Brain pericyte (primary cell): Measurements from ENCODE around the gene DIP2A.
"Not testable (repeated sequence)": the region's sequence is repeated elsewhere in the genome, so short reads cannot be mapped to it uniquely, and the experiment has no call there.

Experiments
- DNase-seq: peaks from one replicate; pipeline ENCODE4 v3.0.0-alpha.2; 2012; ENCODE audit warnings: low read depth, low spot score

DIP2A gene

DNA sequence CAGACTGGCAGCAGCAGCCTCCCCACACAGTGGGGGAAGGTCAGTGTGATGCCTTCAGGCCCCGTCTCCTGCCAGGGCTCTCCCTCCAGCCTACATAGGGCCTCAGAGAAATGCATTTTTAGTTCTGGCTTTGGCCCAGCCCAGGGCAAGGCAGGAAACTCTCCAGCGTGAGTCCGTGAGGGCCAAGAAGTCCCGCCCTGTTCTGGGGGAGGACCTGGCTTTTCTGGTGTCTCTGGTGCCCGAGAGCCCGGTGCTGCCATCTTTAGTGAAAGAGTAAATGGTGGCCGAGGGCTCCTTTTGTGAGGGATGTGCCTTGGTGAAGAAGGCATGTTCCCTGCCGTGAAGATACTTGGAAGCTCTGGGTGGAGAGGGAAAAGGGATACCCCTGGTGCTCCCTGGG lies 14.8 kb upstream of the DIP2A start:
- DNase-seq: no peak

DNA sequence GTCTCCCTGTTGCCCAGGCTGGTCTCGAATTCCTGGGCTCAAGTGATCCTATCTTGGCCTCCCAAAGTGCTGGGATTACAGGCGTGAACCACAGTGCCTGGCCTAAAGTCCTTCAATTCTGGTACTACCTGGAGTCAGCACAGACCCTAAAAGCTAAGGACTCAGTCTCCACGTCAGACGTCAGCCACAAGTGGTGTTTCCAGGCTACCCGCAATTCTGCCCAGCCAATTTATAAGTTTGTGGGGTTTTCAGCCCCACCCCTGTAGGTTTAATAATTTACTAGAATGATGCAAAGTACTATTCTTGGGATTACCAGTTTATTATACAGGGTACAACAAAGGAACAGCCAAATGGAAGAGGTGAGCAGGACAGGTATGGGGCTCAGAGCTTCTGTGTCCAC lies 10.6 kb upstream of the DIP2A start:
- no peak for DNase-seq

DNA sequence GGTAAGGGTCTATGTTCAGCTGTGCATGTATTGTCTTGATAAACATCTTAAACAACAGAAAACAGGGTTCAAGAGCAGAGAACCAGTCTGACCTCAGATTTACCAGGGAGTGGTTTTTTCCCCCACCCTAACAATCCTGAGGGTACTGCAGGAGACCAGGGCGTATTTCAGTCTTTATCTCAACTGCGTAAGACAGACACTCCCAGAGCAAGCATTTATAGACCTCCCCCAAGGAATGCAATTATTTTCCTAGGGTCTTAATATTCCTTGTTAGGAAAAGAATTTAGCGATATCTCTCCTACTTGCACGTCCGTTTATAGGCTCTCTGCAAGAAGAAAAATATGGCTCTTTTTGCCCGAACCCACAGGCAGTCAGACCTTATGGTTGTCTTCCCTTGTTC lies 9.8 kb upstream of the DIP2A start:
- not testable (repeated sequence) for DNase-seq

DNA sequence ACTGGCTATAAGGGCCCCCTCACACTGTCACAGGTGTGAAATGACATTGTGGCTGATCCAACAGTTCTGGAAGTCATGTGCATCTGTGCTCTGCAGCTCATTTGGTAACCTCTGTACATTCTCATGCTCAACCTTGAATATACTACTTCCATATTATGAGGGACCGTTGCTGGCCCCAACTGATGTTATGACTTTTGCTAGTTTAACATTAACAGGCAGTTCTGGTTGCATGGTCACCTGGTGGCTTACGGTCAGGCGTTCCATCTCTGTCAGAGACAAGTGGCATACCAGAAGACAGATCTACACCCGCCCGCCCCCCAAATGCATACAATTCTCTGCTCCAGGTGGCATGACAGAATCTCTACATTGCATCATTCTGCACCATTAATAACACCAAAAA lies 6.0 kb upstream of the DIP2A start:
- DNase-seq: no peak

DNA sequence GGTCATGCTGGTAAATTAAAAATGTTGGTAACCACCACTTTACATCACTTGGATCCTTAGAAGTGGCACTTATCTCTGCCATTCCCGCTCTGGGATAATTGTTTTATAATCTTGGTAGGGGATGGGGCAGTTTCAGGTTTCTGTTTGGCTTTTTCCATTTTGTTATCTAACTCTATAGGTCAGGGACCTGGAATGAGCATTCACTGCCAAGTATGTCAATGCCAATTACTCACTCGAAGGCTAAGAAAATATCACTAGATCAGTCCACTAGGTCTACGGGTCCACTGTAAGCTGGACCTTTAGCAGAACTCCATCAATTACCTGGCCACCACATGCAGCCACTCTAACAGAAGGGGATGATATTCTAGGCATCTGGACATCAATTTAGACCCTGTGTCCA lies 4.5 kb upstream of the DIP2A start:
- no peak for DNase-seq

DNA sequence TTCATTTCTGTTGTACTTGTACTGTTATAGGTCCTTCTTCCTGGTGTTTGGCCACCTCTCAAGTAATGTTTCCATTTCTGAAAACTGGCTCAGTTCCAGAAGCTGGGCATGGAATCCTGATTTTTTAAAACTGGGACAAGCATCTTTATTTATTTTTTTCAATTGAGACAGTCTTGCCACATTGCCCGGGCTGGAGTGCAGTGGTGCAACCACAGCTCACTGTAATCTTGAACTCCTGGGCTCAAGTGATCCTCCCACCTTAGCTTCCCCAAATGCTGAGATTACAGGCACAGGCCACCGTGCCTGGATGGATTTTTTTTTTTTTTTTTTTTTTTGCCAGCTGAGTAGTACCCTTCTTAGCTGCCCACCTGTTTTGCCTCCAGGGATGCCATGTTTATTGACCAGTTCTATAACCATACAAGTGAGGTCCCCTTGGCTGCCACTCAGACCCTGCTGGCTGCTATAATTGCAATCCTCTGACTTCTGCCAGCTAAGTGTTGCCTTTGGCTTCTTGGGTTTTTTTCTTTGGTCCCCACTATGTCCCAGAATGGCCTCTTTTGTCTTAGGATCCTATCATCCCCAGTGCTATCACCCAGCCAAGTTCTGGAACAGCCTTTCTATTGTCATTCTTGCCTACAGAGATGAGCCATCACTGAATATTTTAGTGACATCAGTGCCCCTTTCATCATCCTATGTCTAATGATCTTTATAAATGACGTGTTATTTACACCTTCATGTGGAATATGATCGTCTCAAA lies 3.9 kb upstream of the DIP2A start:
- DNase-seq: no peak

DNA sequence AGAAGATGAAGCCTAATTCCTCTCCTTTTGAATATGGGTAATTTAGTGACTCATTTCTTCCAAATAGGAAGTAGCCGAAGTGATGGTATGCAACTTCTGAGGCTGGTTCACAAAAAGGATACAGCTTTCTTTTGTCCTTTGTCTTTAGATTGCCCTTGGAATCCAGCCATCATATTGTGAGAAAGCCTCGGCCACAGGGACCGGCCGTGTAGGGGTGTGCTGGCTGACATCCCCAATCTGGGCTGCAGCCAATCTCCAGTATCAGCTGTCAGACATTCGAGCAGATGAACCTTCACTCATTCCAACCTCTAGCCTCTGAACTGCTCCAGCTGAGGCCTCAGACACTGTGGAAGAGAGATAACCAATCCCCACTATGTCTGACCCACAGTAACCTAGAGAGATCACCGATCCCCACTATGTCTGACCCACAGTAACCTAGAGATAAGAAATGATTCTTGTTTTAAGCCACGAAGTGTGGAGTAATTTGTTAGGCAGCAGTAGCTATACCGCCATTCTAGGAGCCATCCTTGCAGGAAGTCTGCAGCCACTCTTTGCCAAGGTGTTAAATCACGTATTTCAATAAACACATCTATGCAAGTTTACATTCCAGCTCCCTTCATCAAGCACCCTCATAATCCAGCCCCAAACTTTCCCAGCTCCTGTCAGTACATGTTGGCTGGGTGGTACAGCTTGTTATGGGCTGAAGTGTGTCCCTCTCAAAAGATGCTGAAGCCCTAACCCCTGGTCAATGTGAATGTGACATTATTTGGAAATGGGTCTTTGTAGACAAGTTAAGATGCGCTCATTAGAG lies 2.9 kb upstream of the DIP2A start:
- DNase-seq: no peak

DNA sequence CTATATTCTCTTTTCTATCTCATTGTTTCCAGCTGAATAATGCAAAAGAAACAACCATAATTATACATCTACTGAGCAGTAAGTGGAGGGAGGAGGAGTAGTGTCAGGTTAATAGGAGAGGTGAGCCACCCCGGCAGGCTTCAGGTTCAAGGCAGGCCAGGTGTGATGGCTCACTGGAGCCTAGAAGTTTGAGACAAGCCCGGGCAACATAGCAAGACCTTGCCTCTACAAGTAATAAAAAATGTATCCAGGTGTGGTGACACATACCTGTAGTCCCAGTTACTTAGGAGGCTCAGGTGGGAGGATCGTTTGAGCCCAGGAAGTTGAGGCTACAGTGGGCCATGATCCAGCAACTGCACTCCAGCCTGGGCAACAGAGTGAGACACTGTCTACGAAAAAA lies 1.9 kb upstream of the DIP2A start:
- no peak for DNase-seq

DNA sequence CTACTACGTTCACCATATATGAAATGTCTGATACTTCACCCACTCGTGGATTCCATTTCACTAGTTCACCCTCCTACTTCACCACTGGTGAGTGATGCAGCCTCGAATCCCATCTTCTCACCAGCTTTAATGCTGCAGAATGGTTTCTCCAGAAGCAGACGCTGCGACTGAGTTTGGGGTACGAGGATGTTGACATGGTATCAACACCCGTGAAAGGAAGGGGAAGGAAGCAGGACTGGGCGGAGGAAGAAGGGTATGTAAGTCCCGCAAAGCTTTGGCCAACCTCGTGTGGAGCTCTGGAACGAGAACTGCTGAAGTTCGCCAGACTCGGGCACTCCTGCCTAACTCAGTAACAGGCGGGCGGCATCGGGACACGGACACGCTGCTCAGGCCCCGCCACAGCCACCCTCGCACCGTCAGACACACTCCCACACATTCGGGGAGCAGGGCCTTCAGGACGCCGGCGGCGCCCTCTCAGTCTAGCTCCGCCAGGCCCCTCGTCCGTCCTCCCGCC lies 833 bp upstream of the DIP2A start:
- peak; percentile 1 for DNase-seq

DNA sequence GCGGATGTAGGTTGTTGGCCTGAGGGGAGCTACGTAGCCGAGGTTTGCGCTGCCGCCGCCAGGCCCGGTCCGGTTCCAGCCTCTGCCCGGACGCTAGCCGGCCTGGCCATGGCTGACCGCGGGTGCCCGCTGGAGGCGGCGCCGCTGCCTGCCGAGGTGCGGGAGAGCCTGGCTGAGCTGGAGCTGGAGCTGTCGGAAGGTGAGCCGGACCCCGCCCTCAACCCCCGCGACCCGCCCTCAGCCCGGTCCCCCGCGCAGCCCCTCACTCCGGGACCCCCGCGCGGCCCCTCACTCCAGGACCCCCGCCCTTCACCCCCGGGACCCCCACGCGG lies 299 bp downstream of the DIP2A start:
- DNase-seq: no peak

DNA sequence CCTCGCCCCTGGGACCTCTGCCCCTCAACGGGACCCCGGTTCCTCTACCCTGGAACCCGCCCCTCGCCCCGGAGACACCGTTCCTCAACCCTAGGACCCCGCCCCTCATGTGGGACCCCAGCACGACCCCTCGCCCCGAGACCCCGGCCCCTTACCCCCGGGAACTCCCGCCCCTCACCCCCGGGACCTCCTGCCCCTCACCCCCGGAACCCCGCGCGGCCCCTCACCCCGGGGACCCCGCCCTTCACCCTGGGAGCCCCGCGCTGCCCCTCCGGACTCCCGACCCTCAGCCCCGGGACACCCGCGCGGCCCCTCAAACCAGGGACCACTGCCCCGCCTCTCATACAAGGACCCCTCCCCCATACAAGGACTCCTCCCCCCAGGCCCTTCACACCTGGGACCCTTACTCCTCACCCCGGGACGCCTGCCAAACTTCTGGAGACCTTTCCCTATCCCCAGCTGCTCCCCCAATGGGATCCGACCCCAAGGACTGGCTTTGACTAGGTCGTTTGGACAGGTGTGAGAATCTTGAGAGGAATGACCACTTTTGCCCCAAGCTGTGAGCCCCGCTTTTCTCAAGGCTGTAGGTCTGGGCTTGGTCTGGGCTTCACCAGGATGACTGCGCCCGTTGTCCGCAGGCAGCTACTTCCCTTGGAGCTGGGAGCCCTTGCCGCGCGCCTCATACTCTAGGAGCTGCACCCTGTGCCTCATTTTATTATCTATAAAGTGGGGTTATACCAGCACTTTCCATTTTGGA lies 843 bp downstream of the DIP2A start:
- DNase-seq: no peak

DNA sequence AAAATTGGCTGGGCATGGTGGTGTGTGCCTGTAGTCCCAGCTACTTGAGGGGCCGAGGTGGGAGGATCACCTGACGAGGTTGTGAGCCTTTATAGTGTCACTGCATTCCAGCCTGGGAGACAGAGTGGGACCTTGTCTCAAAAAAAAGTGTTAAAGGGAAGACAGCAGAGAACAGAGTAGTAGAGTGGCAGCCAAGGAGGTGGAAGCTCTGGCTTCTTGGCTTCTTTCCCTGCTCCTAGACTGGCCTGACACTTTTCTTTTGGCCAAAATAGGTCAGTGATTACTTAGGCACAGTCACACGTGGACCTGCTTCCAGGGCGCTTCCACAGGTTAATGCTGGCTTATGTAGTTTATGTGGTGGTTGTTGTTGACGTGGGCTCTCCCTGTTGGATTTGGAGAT lies 3.2 kb downstream of the DIP2A start:
- no peak for DNase-seq

DNA sequence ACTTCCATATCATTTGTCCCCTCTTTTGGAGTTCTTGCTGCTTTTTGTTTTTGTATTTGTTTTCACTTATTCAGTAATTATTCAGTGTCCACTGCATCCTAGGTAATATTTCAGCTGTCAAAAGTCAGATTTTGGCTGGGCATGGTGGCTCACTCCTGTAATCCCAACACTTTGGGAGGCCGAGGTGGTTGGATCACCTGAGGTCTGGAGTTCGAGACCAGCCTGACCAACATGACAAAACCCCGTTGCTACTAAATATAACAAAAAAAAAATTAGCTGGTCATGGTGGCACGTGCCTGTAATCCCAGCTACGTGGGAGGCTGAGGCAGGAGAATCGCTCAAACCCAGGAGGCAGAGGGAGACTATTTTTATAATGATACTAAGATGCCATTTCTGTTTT lies 6.5 kb downstream of the DIP2A start:
- not testable (repeated sequence) for DNase-seq

DNA sequence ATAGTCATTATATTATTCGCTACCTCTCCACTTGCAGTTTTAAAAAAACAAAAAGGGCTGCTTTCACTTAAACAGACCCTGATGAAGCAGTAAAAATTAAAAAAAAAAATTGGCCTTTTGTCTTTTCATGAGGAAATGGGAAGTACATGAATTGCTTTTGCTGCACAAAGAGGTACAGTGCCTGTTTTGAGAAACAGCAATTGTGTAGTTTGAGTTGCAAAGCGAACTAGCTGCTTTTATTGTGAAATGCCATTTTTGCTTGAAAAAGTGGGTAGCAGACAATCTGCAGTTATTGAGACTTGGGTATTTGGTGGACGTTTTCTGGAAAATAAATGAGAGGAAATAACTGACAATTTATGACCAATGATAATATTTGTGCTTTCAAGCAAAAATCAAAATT lies 7.0 kb downstream of the DIP2A start:
- DNase-seq: no peak

DNA sequence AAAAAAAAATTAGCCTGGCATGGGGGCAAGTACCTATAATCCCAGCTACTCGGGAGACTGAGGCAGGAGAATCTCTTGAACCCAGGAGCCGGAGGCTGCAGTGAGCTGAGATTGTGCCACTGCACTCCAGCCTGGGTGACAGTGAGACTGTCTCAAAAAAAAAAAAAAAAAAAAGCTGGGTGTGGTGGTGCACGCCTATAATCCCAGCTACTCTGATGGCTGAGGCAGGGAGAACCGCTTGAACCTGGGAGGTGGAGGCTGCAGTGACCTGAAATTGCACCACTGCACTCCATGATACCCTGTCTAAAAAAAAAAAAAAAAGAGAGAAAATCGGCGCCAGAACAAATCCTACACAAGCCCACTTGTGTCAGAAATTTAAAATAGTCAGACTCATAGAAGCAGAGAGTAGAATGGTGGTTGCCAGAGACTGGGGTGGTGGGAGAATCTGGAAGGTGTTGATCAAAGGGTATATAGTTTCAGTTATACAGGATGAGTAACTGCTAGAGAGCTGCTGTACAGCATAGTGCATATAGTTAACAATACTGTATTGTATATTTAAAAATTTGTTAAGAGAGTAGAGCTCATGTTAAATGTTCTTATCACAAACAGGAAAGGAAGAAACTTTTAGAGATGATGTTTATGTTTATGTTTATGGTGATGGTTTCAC lies 9.6 kb downstream of the DIP2A start:
- DNase-seq: no peak

DNA sequence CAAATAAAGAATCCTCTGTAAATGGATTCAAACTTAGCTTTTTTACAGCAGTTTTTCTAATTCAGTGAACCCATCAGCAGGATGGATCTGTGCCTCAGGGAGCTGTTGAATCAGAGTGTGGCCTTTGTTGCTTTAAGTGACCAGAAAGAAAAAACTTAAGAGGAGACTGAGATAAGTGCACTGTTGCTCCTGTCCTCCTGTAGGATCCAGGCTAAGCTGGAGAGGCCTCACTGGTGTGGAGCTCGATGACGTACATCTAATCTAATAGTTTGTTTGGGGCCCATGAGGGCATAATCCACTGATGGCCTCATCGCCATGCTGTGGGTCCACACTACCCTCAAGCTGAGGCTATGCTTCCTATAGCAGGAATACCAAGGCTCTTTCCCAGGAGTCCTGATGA lies 10.6 kb downstream of the DIP2A start:
- DNase-seq: no peak

DNA sequence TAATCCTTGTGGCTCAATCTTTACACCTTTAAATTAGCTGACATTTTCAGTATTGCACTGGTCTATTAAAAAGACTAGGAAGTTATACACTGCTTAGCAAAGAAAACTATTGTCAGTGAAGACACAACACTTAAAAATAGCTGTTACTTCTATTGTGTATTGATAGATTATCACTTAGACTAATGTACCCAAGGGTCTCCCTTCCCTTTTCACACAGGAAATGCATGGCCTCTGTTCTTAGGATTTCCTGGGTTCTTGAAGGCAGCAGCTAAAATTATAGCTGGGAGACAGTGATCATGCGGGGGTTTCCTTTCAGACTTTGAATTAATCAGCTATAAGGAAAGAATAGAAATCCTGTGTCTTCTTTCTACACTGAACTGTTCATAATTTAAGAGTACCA lies 12.8 kb downstream of the DIP2A start:
- no peak for DNase-seq

DNA sequence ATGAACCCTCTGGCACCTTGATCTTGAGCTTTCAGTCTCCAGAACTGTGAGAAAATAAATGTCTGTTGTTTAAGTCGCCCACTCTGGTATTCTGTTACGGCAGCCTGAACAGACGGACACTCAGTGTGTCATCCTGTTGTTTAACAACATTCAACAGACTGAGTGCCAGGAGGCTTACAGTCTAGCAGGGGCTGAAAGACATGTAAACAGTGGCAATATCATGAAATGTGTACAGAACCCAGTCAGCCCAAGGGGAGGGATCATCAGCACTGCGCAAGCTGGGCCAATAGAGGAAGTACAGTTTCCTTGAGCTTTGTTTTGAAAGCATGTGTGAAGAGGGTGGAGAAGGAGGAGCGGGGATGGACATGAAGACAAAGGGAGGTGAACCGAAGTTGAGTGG lies 13.6 kb downstream of the DIP2A start:
- no peak for DNase-seq

DNA sequence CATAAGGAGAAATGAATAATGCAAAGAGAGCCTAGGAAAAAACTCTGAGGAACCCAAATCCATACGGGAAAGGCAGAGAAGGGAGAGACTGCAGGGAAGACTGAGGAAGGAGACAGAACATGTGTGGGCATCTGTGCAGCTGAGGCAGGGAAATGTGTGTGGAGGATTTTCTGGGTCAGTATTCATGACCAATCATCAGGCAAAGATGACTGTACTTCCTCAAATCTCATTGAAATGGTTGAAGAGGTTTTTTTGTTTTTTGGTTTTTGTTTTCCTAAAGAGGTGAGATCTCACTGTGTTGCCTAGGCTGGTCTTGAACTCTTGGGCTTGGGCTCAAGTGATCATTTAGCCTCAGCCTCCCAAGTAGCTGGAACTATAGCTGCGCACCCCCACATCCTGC lies 15.7 kb downstream of the DIP2A start:
- no peak for DNase-seq

DNA sequence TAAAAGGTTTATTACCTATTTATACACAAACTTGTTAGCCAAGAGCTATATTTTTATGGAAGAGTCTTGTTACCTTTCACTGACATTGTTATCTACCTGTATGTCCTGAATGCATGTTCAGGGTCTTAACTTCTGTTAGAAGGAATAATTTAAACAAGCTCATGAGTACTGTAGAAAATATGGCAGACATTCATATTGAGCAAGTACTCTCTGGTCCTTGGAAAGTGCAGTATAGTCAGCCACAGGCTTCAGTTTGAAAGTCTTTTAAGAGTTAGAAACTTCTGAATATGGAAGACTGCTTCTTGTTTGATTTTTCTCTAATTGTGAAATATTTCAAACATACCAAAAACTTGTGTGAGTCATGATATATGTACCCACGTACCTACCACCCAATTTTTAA lies 16.6 kb downstream of the DIP2A start:
- DNase-seq: no peak

DNA sequence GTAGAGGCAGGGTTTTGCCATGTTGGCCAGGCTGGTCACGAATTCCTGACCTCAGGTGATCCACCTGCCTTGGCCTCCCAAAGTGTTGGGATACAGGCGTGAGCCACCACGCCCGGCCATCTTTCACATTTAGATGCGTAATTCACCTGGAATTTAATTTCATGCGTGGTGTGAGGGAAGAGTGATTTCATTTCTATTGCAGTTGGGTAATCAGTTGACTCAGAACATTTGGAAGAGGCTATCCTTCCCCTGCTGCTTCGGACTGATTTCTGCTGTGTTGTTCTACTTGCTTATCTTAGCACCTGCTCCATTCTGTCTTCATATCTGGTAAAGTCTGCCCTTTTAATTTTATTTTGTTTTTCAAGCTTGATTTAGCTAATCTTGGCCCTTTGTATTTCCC lies 19.1 kb downstream of the DIP2A start:
- DNase-seq: no peak

DNA sequence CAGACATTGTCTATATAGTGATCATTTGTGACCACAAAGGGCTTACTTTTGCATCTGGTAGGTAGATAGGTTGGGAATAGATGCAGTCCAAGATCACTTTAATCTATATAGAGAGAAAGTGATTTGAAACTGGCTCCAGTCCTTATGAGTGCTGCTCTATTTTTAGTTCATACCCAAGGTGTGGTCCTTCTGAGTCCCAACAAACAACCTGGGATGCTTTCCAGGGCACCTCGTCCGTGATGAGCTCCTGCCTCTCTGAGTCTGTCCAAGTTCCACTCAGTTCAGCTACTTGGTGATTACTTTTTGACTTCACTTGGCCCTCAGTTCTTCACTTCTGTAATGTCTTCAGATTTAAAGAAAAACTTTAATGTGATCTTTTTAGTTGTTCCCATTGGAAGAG lies 20.2 kb downstream of the DIP2A start:
- no peak for DNase-seq
